NOMO-1 treated with DMSO at 0.1 percent for 48 hours (cell line): ENCODE results near the gene SLC37A2.
"Not testable (repeated sequence)": the region's sequence is repeated elsewhere in the genome, so short reads cannot be mapped to it uniquely, and the experiment has no call there.

ENCODE experiments used
- DNase-seq: peaks from one replicate; lab custom pipeline; 2025; ENCODE audit not compliant: unreplicated experiment; lab: John Stamatoyannopoulos, UW

SLC37A2 gene

DNA sequence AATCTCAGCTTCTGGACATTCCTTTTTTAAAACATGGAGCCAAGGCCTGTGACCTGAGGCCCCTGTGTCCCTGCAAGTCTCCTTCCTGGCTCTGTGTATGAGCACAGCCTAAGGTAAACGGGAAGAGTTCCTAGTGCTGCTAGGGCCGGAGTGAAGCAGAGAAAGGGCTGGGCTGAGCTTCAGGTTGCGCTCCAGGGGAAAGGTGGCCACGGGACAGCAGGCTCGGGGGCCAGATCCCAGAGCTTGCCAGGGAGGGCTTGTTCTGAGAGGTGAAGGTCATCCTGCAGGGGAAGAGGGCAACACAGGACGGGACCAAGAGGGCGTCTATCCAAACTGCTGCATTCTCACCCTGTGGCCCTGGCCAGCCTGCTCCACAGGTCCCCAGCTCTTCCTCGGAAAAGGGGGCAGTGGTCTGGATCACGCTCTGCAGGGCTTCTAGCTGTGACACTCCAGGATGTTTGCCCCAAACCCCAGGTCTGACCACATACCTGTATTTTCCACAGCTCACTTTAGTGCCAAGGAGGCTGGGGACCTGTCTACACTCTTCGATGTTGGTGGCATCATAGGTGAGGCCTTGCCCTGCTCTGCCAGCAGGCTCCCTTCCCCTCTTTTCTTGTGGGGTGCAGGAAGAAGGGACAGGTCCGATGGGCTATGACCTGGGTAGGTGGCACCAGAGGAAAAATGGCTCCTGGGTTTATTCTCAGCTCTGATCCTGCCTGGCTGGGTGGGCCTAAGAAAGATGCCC is 20.4 kb downstream of the SLC37A2 start:
- DNase-seq = no peak

DNA sequence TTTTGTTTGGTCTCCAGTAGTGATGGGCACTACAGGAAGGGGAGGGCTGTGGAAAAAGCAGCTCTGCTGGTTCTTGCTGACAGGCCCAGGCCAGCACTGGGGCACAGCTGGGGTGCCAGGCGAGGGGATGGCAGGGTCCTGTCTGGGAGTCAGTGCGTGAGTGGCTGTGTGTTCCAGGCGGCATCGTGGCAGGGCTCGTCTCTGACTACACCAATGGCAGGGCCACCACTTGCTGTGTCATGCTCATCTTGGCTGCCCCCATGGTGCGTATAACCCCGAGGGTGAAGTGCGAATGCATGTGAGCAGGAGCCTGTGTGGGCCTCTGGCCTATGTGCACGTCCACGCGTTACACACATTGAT is 20.9 kb downstream of the SLC37A2 start:
- no peak for DNase-seq

DNA sequence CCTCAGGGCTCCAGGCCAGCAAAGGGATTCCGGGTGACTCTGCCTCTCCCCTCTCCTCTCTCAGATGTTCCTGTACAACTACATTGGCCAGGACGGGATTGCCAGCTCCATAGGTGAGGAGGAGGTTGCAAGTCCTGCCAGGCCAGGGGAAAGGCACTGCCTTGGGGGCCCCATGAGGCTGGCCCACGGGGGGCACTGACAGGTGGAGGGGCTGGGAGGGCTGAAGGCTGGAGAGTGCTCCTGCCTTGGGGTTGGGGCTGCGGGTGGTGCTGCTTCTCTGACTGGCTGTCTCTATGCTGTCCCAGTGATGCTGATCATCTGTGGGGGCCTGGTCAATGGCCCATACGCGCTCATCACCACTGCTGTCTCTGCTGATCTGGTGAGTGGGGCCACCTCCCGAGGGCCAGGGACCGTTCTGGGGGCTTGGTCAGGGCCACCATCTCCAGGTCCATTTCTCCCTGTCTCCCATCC is 21.7 kb downstream of the SLC37A2 start:
- DNase-seq = no peak

DNA sequence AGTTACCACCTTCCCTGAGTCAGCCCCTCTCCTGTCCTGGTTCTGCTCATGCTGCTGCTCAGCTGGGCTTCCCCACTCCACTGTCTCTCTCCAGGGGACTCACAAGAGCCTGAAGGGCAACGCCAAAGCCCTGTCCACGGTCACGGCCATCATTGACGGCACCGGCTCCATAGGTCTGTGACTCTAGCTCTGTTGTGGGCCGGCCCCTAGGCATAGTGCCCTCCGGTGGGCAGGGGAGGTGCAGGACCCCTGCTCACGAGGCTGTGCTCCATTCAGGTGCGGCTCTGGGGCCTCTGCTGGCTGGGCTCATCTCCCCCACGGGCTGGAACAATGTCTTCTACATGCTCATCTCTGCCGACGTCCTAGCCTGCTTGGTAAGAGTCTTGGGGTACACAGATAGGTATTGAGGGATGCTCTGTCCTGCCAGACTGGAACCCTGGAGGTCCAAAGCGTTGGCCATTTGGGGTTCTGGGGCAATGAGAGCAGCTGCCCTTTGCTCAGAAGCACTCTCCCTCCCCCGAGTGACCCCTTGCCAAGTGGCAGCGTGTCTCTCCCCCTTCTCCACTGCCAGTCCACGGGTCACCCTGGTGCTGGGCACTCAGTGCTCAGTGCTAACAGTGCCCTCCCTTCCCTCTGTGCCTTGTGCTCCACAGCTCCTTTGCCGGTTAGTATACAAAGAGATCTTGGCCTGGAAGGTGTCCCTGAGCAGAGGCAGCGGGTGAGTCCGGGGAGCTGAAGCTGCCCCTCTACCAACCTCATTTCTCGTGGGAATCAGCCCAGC is 22.4 kb downstream of the SLC37A2 start:
- DNase-seq = no peak

DNA sequence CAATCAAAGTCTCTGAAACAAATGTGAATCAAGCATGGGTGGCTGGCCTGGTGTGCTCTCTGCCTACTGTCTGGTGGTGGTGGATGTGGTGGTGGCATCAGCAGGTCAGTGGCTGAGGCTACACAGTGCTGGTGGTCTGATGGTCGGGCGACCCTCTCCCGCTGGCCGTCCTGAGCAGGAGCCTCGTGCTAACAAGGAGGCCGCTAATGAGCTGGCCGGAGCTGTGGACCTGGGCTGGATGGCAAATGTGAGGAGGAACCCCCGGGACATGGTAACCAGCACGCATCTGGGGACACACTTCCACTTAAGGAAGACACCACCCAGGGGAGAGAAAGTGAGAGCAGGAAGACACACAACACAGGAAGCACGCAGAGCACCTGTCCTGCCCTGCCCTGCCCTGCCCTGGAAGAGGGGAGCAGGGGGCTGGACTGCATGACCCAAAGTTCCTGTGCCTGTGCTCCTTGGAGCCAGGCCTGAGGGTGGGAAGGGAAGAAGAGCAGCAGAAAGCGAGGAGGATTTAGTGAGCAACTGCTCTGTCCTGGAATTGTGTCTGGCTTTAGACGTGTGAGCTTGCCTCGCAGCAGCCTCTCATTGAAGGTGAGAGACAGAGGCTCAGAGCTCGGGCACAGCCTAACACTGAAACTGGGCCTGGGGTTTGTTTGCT is 23.7 kb downstream of the SLC37A2 start:
- no peak for DNase-seq

DNA sequence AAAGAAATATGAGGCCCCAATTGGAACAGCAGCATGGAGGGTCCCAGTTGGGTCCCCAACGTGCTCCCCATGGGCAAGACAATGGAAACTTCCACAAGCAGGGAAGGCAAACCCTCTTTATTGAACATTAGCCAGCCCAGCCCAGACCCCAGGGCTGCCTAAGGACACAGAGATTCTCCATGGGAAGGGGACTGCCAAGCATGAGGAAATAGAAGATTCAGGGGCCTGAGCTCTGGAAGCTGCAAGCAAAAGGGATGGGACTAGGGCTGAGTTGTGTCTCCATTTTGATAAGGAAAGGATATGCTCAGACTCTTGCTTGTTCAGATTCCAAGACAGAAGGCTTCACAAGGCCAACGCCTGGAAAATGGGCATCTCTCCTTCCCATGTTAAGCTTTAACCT is 25.0 kb downstream of the SLC37A2 start:
- no peak for DNase-seq

DNA sequence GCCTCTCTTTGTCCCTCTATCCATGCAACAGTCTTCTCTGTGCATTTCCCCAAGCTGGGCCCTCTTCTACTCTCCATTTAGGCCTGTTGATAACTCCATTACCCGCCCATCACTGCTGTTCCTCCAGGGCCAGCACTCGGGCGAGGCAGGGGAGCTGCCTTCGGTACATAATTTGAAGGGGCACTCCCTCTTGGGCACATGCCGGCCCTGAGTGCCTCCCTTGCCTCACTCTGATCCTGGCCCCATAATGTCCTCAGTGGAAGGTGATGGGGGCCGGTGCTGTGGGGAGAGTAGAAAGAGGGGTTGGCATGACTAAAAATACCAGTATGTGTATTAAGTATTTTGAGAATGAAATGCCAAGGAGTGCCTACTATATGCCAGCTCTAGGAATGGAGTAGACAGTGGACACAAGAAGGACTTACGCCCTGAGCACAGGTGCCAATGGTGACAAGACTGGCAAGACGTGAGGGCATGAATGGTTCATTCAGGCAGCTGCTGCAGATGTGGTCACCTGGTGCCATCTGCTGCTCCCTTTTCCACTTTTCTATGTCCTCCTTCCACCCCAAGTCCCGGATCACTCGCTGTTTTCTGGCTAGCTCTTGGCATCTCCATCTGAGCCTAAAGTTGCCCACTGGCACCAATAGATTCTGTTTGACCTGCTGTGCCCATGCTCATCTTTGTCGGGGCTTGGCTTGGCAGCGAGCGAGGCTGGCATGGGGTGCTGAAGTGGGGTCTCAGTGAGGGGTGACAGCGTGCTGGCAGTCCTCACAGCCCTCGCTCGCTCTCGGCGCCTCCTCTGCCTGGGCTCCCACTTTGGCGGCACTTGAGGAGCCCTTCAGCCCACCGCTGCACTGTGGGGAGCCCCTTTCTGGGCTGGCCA is 25.7 kb downstream of the SLC37A2 start:
- DNase-seq = no peak

DNA sequence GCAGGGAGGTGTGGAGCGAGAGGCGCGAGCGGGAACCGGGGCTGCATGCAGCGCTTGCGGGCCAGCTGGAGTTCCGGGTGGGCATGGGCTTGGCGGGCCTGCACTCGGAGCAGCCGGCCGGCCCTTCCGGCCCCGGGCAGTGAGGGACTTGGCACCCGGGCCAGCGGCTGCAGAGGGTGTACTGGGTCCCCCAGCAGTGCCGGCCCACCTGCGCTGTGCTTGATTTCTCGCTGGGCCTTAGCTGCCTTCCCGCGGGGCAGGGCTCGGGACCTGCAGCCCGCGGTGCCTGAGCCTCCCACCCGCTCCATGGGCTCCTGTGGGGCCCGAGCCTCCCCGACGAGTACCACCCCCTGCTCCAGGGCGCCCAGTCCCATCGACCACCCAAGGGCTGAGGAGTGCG is 26.4 kb downstream of the SLC37A2 start:
- DNase-seq = not testable (repeated sequence)

DNA sequence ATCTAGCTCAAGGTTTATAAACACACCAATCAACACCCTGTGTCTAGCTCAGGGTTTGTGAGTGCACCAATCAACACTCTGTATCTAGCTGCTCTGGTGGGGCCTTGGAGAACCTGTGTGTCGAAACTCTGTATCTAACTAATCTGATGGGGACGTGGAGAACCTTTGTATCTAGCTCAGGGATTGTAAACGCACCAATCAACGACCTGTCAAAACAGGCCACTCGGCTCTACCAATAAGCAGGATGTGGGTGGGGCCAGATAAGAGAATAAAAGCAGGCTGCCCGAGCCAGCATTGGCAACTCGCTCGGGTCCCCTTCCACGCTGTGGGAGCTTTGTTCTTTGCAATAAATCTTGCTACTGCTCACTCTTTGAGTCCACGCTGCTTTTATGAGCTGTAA is 27.0 kb downstream of the SLC37A2 start:
- DNase-seq = not testable (repeated sequence)

DNA sequence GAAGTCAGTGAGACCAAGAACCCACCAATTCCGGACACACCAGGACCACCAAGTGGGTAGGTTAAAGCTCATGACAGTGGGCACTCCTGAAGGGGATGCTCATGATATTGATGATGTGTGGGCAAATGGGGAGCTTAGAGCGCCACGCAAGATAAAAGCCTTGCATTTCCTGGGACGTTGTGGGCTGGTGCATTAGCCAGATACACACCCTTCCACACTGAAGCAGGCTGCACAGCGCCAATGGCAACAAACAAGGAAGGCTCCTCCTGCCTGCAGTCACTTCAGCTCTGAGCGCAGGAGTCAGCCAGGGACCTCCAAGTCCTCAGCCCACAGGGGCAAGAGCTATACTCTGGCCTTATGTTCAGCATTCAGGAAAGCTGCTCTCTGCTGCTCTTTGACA is 27.7 kb downstream of the SLC37A2 start:
- DNase-seq = no peak

DNA sequence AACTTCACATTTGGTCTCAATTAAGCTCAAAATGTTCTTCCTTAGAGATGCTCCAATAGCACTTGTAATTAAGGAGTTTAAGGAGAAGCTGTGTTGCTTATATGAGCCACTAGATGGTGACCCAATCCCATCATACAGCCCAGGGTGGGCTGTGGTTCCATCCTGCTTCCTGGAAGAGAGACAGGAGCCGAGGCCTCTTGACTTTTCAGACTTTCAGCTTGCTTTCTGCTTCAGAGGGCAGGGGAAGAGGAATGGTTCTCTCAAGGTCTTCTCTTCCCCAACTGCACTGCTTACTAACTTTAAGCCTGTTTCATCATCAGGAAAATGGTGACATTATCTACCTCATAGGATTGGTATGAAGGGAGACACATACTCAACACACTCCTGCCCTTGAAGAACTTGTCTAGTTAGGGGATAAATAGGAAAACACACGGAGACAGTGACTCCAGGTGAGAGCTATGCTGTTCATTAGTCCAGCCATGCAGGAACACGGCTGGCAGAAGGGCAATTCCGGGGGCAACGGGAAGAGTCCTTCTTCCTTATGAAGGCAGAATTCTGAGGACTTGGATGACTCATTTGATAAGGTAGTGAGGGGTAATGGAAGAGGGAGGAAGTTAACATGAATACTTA is 28.3 kb downstream of the SLC37A2 start:
- peak; percentile 39 for DNase-seq

DNA sequence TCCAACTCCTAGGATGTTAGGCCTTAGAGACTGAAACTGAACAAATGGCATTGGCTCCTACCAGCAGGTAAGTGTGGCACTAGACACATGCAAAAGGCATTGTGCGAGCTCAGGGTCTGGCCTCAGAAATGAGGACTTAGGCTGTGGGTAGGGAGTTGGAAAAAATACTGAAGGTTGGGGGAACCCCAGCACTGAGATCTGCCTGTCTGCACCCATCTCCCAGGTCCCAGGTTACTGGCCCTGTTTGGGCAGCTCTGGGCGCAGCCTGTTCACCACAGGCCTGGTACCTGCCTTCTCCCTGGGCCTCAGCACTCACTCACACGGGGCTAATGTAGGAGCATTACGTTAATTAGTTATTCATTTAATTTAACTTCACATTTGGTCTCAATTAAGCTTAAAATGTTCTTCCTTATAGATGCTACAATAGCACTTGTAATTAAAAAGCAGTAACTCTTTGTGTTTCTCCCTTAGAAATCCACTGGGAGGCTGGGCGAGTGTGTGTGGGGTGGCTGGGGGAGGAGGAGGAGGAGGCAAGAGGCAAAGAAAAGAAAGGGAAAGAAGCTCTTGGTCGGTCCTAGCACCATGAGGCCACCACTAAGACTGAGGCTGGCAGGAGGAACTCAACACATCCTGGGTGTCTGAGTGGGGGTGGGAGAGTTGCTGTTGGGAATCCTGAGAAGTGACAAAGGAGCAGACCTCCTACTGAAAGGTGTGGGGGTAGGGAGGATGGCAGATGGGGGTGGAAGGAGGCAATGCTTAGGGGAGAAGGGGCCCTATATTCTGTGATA is 29.0 kb downstream of the SLC37A2 start:
- DNase-seq = no peak

DNA sequence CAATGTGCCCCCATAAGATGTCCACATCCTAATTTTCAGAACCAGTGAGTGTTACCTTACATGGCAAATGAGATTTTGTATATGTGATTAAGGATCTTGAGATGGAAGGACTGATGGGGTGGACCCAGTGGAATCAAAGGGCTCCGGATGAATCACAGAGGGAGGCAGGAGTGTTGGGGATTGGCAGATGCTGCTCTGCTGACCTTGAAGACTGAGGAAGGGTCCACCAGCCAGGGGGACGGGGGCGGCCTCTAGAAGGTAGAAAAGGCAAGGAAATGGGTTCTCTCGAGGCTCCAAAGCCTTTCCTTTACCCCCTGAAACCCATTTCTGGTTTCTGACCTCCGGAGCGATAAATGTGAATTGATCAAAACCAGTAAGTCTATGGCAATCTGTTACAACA is 29.6 kb downstream of the SLC37A2 start:
- DNase-seq = no peak

DNA sequence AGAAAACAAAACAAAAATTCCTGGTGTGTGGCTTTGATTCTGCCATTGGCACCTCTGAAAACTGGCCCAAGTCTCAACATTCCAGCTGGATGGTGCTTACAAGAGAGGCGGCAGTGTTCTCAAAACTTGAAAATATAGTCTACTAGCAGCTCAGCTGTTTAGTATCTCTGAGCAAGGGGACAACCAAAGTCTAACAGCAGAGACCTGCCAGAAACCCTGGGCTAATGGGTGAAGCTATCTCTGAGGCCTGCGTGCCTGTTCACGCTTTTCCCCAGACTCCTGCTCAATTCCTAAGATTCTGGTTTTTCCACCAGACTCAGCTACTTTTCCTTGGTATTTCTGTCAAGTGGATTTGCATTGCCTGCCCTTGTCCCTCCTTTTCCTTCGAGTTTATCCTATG is 30.4 kb downstream of the SLC37A2 start:
- no peak for DNase-seq

DNA sequence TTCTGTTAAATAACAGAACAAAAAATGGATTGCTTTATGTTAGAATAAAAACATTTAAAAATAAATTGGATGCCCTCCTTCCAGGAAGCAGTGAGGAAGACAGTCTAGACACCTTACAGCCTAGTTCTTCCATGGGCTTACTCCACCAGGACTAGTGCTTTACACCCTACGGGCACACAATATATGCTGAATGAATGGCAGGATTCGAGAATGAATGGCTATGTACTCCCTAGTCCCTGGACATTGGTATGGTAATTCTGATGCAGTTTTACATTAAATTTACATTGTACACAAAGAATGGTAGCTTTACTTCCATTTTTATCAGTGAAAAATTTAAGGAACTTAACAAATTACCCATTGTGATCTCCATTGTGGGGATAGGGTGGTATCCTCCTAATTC is 31.6 kb downstream of the SLC37A2 start:
- no peak for DNase-seq

DNA sequence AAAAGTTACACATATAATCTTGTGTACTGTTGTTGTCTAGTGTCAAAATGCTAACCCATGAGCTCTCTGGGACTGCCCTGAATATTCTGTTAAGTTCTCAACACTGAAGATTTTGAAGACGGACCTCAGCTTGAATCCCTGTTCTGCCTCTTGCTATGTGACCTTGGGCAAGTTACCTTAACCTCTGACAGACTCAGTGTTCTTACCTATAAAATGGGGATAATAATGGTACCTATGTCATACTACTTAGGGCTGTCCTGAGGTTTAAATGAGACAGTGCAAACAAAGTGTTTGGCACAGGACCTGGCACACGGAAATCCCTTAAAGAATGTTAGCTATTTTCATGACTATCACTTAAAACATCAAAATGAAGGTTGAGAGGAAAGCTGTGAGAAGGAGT is 37.0 kb downstream of the SLC37A2 start:
- no peak for DNase-seq

DNA sequence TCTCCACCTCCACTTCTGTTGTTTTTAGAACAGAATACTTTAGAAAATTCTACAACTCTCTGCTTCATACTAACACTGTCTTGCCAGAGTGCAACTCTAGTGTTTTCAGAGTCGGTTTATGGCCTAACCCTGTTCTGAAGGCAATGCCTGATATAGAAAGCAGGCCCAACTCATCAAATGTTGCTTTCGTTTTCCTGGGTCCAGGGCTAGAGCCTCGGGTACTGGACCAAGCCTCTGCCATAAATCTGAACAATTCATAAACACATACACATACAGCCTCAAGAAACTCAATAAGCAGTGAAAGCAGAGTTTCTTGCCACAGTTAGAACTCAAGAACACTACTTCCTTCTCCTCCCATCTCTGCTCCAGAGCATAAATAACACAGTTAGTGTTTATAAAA is 38.5 kb downstream of the SLC37A2 start:
- DNase-seq = no peak

DNA sequence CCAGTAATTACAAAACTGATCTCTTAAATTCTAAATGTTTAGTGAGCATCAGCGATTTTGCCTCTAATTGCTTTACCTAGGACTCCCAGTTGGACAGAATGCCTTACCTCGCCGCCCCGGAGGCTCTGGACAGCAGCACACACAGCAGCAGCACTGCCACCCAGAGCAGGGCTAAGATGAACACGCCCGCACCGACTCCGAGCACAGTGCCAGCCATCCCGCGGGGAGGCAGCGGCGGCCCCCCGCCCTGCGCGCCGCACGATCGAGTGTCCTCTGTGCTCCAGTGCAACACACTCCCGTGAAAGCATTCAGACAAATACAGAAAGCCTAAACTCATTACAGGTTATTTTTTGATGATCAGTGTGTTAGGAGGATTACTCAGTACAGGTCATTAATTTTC is 38.9 kb downstream of the SLC37A2 start:
- DNase-seq = no peak

DNA sequence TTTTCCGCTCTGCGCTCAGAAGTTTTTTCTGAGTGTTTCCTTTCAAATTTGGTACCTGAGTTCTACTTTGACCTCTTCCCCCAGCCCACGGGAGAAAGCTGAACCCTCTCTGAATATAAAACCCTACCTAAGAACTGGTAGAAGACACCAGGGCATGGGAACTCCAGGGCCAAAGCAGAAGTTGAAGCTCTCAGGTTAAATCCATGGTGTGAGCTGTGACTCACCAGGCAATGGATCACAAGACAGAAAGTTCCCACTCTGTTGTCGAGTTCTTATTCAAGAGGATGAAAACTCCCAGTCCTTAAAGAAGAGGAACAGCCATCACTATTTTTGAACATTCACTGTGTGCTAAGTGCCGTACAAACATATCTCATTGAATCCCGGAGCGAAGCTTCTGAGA is 39.4 kb downstream of the SLC37A2 start:
- no peak for DNase-seq

DNA sequence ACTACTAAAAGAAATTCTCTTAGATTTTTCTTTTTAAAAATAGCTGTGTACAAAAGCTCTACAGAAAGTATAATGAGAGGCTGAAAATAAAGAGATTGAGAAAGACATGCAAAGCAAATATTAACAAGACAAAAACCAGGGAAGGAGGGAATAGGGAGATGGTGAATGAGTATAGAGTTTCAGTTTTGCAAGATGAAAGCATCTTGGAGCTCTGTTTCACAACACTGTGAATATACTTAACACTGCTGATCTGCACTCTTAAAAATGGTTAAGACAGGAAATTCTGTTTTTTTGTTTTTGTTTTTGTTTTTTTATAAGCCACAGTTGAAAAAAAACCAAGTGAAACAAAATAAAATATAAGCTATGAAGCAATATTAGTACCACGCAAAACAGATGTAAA is 42.8 kb downstream of the SLC37A2 start:
- DNase-seq = no peak
